HepG2 (cell line): ENCODE results near the gene NCCRP1.
"Not testable (repeated sequence)": the region's sequence is repeated elsewhere in the genome, so short reads cannot be mapped to it uniquely, and the experiment has no call there.

Experiments
- HES4 ChIP-seq: sonication (generic); formaldehyde crosslinking; IDR thresholded peaks from 2 replicates; pipeline ENCODE4 v1.9.0; 2021; ENCODE audit warnings: mild to moderate bottlenecking, missing genetic modification reagents, borderline replicate concordance
- HOXA3 ChIP-seq: sonication (generic); formaldehyde crosslinking; IDR thresholded peaks from 2 replicates; pipeline ENCODE4 v1.5.0; 2020; ENCODE audit warnings: missing genetic modification reagents
- SCMH1 ChIP-seq: sonication (generic); formaldehyde crosslinking; IDR thresholded peaks from 2 replicates; pipeline ENCODE4 v1.9.0; 2021; ENCODE audit warnings: missing genetic modification reagents, mild to moderate bottlenecking, borderline replicate concordance
- SETDB1 ChIP-seq: sonication (generic); formaldehyde crosslinking; IDR thresholded peaks from 2 replicates; pipeline ENCODE4 v1.5.1; 2020; ENCODE audit warnings: missing genetic modification reagents, mild to moderate bottlenecking, borderline replicate concordance
- ZNF143 ChIP-seq: sonication (generic); formaldehyde crosslinking; IDR thresholded peaks from 2 replicates; pipeline ENCODE4 v1.4.0; 2020; ENCODE audit warnings: missing genetic modification reagents
- ZNF24 ChIP-seq: fragments of 450-650 bp; IDR thresholded peaks from 2 replicates; pipeline ENCODE4 v1.6.1; 2017; ENCODE audit warnings: antibody characterized with exemption, mild to moderate bottlenecking
- TF ChIP-seq, protein P1 (sequence below): sonication (generic); formaldehyde crosslinking; IDR thresholded peaks from 2 replicates; pipeline ENCODE4 v1.8.1; 2023; ENCODE audit warnings: mild to moderate bottlenecking, inconsistent platforms, moderate library complexity, missing genetic modification reagents, borderline replicate concordance
- TF ChIP-seq, protein P2 (sequence below): conservative IDR thresholded peaks from 2 replicates; pipeline ENCODE4 v1.6.1; 2018; ENCODE audit warnings: missing genetic modification reagents
- TF ChIP-seq, protein P3 (sequence below): sonication (generic); formaldehyde crosslinking; IDR thresholded peaks from 2 replicates; pipeline ENCODE4 v1.5.0; 2020; ENCODE audit warnings: mild to moderate bottlenecking, missing genetic modification reagents, moderate library complexity
- TF ChIP-seq, protein P4 (sequence below): sonication (generic); formaldehyde crosslinking; IDR thresholded peaks from 2 replicates; pipeline ENCODE4 v1.4.0; 2020; ENCODE audit warnings: missing genetic modification reagents

DNA sequence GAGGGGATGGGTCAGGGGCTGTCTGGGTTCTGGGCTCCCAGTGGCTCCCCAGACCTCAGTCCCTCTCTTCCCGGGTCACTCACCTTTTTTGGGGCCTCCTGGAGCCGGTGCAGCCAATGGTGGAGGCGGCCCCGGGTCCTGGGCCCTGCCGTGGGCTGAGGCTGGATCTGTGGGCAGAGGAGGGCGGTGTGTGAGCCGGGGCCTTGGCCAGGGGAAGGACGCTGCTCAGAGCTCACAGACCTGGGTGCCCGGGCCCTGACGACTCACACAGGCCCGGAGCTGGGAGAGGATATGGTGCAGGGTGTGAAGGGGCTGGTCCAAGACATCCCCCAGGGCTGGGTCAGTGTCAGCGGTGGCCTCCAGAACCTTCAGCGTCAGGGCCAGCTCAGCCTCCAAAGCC, 47.0 kb downstream of the NCCRP1 start:
- TF ChIP-seq, protein P1, sequence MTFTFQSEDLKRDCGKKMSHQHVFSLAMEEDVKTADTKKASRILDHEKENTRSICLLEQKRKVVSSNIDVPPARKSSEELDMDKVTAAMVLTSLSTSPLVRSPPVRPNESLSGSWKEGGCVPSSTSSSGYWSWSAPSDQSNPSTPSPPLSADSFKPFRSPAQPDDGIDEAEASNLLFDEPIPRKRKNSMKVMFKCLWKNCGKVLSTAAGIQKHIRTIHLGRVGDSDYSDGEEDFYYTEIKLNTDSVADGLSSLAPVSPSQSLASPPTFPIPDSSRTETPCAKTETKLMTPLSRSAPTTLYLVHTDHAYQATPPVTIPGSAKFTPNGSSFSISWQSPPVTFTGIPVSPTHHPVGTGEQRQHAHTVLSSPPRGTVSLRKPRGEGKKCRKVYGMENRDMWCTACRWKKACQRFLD (CRISPR knock-in tag), result not testable (repeated sequence)
- TF ChIP-seq, protein P2, sequence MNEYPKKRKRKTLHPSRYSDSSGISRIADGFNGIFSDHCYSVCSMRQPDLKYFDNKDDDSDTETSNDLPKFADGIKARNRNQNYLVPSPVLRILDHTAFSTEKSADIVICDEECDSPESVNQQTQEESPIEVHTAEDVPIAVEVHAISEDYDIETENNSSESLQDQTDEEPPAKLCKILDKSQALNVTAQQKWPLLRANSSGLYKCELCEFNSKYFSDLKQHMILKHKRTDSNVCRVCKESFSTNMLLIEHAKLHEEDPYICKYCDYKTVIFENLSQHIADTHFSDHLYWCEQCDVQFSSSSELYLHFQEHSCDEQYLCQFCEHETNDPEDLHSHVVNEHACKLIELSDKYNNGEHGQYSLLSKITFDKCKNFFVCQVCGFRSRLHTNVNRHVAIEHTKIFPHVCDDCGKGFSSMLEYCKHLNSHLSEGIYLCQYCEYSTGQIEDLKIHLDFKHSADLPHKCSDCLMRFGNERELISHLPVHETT (CRISPR knock-in tag), result not testable (repeated sequence)
- TF ChIP-seq SETDB1 (CRISPR knock-in tag); HES4 (CRISPR knock-in tag); ZNF143; HOXA3; SCMH1 (CRISPR knock-in tag); ZNF24: not testable (repeated sequence)
- TF ChIP-seq, protein P3, sequence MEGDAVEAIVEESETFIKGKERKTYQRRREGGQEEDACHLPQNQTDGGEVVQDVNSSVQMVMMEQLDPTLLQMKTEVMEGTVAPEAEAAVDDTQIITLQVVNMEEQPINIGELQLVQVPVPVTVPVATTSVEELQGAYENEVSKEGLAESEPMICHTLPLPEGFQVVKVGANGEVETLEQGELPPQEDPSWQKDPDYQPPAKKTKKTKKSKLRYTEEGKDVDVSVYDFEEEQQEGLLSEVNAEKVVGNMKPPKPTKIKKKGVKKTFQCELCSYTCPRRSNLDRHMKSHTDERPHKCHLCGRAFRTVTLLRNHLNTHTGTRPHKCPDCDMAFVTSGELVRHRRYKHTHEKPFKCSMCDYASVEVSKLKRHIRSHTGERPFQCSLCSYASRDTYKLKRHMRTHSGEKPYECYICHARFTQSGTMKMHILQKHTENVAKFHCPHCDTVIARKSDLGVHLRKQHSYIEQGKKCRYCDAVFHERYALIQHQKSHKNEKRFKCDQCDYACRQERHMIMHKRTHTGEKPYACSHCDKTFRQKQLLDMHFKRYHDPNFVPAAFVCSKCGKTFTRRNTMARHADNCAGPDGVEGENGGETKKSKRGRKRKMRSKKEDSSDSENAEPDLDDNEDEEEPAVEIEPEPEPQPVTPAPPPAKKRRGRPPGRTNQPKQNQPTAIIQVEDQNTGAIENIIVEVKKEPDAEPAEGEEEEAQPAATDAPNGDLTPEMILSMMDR (CRISPR knock-in tag), result not testable (repeated sequence)
- TF ChIP-seq, protein P4, sequence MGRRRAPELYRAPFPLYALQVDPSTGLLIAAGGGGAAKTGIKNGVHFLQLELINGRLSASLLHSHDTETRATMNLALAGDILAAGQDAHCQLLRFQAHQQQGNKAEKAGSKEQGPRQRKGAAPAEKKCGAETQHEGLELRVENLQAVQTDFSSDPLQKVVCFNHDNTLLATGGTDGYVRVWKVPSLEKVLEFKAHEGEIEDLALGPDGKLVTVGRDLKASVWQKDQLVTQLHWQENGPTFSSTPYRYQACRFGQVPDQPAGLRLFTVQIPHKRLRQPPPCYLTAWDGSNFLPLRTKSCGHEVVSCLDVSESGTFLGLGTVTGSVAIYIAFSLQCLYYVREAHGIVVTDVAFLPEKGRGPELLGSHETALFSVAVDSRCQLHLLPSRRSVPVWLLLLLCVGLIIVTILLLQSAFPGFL (CRISPR knock-in tag), result not testable (repeated sequence)
